GM12874 (cell line): ENCODE results near the gene RAD51B.

Experiments used
- TF ChIP-seq, protein P1 (sequence below): IDR thresholded peaks from 2 replicates; pipeline ENCODE4 v1.5.1; 2011; ENCODE audit warnings: low read depth, mild to moderate bottlenecking, control low read depth, low read length, moderate library complexity; ENCODE audit not compliant: insufficient read depth

The RAD51B gene

DNA sequence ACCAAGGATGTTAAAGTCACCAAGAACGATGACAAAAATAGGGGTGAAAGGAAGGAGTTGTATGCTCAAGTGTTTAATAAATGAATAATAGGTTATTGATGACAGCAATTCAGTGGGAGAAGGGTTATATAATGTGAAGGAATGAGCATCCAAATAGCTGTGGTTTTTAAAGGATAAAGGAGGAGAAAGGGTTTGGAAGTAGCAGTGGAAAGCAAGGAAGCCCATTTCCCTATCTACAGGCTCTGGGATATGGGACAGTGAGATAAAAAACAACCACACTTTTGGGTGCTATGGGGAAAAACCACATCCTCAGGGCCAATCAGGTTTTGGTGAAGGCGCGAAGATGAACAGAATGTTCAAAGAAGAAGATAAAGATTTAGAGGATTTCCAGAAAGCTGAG, 714.7 kb downstream of the RAD51B start:
- TF ChIP-seq, protein P1, sequence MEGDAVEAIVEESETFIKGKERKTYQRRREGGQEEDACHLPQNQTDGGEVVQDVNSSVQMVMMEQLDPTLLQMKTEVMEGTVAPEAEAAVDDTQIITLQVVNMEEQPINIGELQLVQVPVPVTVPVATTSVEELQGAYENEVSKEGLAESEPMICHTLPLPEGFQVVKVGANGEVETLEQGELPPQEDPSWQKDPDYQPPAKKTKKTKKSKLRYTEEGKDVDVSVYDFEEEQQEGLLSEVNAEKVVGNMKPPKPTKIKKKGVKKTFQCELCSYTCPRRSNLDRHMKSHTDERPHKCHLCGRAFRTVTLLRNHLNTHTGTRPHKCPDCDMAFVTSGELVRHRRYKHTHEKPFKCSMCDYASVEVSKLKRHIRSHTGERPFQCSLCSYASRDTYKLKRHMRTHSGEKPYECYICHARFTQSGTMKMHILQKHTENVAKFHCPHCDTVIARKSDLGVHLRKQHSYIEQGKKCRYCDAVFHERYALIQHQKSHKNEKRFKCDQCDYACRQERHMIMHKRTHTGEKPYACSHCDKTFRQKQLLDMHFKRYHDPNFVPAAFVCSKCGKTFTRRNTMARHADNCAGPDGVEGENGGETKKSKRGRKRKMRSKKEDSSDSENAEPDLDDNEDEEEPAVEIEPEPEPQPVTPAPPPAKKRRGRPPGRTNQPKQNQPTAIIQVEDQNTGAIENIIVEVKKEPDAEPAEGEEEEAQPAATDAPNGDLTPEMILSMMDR = no peak

- TF ChIP-seq, protein P1 = no peak
Measured at GRCh38 chr14:68535404-68536017, 715.9 kb downstream of the RAD51B start.

GRCh38 chr14:68536018-68536410, 716.4 kb downstream of the RAD51B start:
- TF ChIP-seq, protein P1 = no peak

DNA sequence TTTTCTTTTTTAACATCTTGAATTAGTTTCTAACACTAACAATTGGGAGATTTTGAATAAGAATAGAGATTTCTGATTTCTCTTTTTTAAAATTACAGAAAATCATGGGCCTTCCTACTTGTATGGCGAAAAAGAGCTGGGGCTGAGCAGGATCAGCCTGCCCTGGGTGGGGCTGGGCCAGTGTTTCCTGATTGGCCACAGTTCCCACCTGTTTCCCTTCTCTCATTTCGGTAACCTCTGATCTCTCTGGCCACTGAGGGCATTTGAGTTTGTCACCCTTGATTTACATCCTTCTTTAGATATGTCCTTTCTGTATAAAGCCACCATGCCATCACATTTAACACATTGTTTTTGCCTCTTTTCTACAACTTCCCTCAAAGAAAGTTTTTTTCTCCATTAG, 719.1 kb downstream of the RAD51B start:
- TF ChIP-seq, protein P1 = no peak

GRCh38 chr14:68539241-68539737, 719.7 kb downstream of the RAD51B start:
- TF ChIP-seq, protein P1 = no peak

- TF ChIP-seq, protein P1 = no peak
Measured at GRCh38 chr14:68539789-68540188, 720.2 kb downstream of the RAD51B start.

DNA sequence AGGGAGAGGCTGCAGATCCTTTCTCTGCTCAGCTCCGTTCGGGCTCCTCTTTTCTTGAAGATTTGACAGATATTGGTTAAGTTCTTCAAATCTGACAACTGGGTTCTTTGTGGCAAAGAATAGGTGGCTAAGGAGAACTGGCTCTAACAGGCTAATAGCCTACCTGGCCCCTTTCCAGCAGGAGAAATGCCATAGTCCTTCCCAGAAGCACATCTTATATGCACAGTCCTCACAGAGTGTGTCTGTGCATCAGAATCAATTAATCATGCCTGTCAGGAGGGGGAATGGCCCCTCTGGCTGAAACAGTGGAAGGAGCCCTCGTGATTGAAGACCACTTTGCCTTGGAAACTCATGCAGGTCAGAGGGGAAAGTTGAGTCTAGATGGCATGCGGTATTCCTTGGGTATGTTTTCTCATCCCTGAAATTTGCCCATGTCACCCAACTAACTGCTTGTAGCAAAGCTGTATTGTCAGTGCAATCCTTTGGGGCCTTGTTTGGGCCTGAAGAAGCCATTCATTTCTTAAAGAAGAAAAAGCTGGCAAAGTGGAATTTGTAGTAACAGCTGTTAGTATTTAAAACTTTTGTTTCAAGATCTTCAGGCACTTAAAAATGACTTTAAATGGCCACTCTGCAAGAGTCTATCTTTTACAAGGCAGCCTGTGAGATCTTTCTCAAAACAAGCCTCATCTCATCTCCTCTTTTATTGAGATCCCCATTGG, 721.8 kb downstream of the RAD51B start:
- TF ChIP-seq, protein P1 = no peak
